ENCODE results near the gene CPAMD8. TPM values are rescaled to one million over a fixed set of nuclear protein-coding genes. Genes with fewer than 3 reads are reported as not detected.

Gene CPAMD8
- total and polyA plus RNA-seq, 2 of the 8 experiments (the other 6 are each of a cell fraction or from before 2014, with no cell fraction given) = 6.1 to 9.2 TPM

DNA sequence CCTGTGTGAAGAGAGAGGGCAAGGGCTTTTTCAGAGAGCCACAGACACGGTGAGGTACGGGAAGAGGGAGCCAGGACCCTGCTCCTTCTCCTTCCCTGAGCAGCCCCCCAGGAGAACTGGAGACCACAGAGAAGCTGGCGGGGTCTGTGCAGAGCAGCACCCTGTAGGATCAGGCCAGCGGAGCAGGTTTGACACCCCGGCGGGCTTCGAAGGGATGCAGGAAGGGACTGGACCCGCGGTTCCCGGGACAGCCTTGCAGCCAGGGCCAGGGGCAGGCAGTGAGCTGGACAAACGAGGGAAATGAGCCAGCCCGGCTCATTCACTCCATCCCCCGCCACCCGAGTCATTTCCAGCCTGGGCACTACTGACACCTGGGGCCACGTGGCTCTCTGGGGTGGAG, 22.2 kb downstream of the CPAMD8 start (continued):
- TF ChIP-seq EGR1 (IDR thresholded peaks at IDR 0.05; ENCODE audit: borderline replicate concordance, low read depth, low read length) = no peak
- TF ChIP-seq, protein P1, sequence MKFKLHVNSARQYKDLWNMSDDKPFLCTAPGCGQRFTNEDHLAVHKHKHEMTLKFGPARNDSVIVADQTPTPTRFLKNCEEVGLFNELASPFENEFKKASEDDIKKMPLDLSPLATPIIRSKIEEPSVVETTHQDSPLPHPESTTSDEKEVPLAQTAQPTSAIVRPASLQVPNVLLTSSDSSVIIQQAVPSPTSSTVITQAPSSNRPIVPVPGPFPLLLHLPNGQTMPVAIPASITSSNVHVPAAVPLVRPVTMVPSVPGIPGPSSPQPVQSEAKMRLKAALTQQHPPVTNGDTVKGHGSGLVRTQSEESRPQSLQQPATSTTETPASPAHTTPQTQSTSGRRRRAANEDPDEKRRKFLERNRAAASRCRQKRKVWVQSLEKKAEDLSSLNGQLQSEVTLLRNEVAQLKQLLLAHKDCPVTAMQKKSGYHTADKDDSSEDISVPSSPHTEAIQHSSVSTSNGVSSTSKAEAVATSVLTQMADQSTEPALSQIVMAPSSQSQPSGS (IDR thresholded peaks at IDR 0.05; ENCODE audit: low read length) = no peak
- TF ChIP-seq, protein P2, sequence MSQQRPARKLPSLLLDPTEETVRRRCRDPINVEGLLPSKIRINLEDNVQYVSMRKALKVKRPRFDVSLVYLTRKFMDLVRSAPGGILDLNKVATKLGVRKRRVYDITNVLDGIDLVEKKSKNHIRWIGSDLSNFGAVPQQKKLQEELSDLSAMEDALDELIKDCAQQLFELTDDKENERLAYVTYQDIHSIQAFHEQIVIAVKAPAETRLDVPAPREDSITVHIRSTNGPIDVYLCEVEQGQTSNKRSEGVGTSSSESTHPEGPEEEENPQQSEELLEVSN (IDR thresholded peaks at IDR 0.05) = no peak

All from H1 (cell line).